MM.1S (cell line): ENCODE results near the gene LMOD1.
"Not testable (repeated sequence)": the region's sequence is repeated elsewhere in the genome, so short reads cannot be mapped to it uniquely, and the experiment has no call there.

Source experiments
- DNase-seq: peaks from one replicate; pipeline ENCODE4 v3.0.0-alpha.2; 2015
- H2AFZ ChIP-seq: fragments of 300-600 bp; sonication (generic); 2 replicates; pipeline ENCODE4 v1.6.0; 2016; ENCODE audit warnings: antibody characterized with exemption, low read length
- H3F3A ChIP-seq: fragments of 300-600 bp; sonication (generic); 2 replicates; pipeline ENCODE4 v1.6.1; 2016; ENCODE audit warnings: mild to moderate bottlenecking, antibody characterized with exemption, low read length, moderate library complexity, mixed read lengths; ENCODE audit not compliant: insufficient read depth
- H3K27ac ChIP-seq: fragments of 300-600 bp; sonication (generic); 2 replicates; pipeline ENCODE4 v1.5.1; 2016; ENCODE audit warnings: mild to moderate bottlenecking, low read length
- H3K27me3 ChIP-seq: fragments of 300-600 bp; sonication (generic); replicated peaks from 2 replicates; pipeline ENCODE4 v1.6.0; 2016; ENCODE audit warnings: low read length; ENCODE audit not compliant: insufficient read depth
- H3K36me3 ChIP-seq: fragments of 300-600 bp; sonication (generic); replicated peaks from 2 replicates; pipeline ENCODE4 v1.6.1; 2016; ENCODE audit warnings: mild to moderate bottlenecking, low read length, mixed read lengths; ENCODE audit not compliant: insufficient read depth
- H3K4me1 ChIP-seq: fragments of 300-600 bp; sonication (generic); 2 replicates; pipeline ENCODE4 v1.6.1; 2016; ENCODE audit warnings: low read length, mixed read lengths
- H3K4me2 ChIP-seq: fragments of 300-600 bp; sonication (generic); 2 replicates; pipeline ENCODE4 v1.6.0; 2016; ENCODE audit warnings: low read depth, low read length
- H3K4me3 ChIP-seq: fragments of 300-600 bp; sonication (generic); 2 replicates; pipeline ENCODE4 v1.5.1; 2016; ENCODE audit warnings: low read length, mixed read lengths
- H3K79me2 ChIP-seq: fragments of 300-600 bp; sonication (generic); 2 replicates; pipeline ENCODE4 v1.6.1; 2016; ENCODE audit warnings: mixed run types, low read length, mixed read lengths
- H3K9ac ChIP-seq: fragments of 300-600 bp; sonication (generic); 2 replicates; pipeline ENCODE4 v1.6.1; 2016; ENCODE audit warnings: low read length, mixed read lengths
- H3K9me2 ChIP-seq: fragments of 300-600 bp; sonication (generic); replicated peaks from 2 replicates; pipeline ENCODE4 v1.6.1; 2016; ENCODE audit warnings: mild to moderate bottlenecking, low read length, mixed read lengths; ENCODE audit not compliant: insufficient read depth
- H3K9me3 ChIP-seq: fragments of 300-600 bp; sonication (generic); replicated peaks from 2 replicates; pipeline ENCODE4 v1.6.1; 2016; ENCODE audit warnings: mild to moderate bottlenecking, low read length, mixed read lengths; ENCODE audit not compliant: insufficient read depth
- H4K20me1 ChIP-seq: fragments of 300-600 bp; sonication (generic); 2 replicates; pipeline ENCODE4 v1.6.1; 2016; ENCODE audit warnings: mild to moderate bottlenecking, low read length, moderate library complexity, mixed read lengths; ENCODE audit not compliant: insufficient read depth
- CTCF ChIP-seq: fragments of 300-600 bp; sonication (generic); IDR thresholded peaks from 2 replicates; pipeline ENCODE4 v1.5.1; 2016; ENCODE audit warnings: antibody characterized with exemption, low read length, mixed read lengths
- EZH2 ChIP-seq: fragments of 300-600 bp; sonication (generic); optimal IDR thresholded peaks from 2 replicates; pipeline ENCODE3; 2017; ENCODE audit warnings: low read depth, mild to moderate bottlenecking, antibody characterized with exemption, low read length, mixed read lengths
- EZH2phosphoT487 ChIP-seq: fragments of 300-600 bp; sonication (generic); IDR thresholded peaks from 2 replicates; pipeline ENCODE4 v1.6.1; 2018; ENCODE audit warnings: antibody characterized with exemption, low read length

Gene LMOD1

DNA sequence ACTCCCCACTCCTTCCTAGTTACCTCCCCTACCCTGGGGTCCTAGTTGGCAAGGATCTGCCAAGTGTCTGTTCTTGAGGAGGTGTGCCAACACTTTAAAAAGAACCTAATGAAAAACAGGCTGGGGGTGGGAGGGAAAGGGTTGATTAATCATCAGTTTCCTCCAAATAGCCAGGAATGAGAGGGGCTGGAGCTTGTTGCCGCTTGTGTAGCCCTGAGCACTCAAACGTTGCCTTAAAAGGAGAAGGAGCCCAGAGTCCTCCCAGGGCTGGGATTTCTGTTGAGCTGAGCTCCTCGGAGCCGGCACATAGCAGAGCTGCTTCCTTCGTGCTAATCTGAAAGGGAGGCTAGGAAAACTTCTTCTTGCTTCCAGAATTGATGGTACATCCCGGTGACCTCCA is 41.8 kb downstream of the LMOD1 start:
- no peak overlapping the region for H3K27ac ChIP-seq

GRCh38 chr1:201903135-201903534 is 43.2 kb downstream of the LMOD1 start:
- no peak overlapping the region for H3K4me2 ChIP-seq
- H3K27ac ChIP-seq = no peak overlapping the region
- no peaks in the 10 kb centered on the region for H3K79me2 ChIP-seq
- no peaks in the 10 kb centered on the region for H3K9me3 ChIP-seq
- H3K36me3 ChIP-seq = no peaks in the 10 kb centered on the region
- H3K4me1 ChIP-seq = 0 out of 2 replicates have a peak, but pooled peaks cover 5% of the 10 kb centered on the region
- no peak for DNase-seq
- TF ChIP-seq EZH2phosphoT487 (no peak), EZH2 (no peak), CTCF (no peak)
- no peak overlapping the region for H3K9ac ChIP-seq
- H3F3A ChIP-seq = no peaks in the 10 kb centered on the region
- no peak overlapping the region for H2AFZ ChIP-seq
- H3K9me2 ChIP-seq = no peaks in the 10 kb centered on the region
- H4K20me1 ChIP-seq = no peaks in the 10 kb centered on the region
- H3K4me3 ChIP-seq = no peak overlapping the region
- no peaks in the 10 kb centered on the region for H3K27me3 ChIP-seq

More for the DNA sequence above, 41.8 kb downstream of the LMOD1 start:
- H3K79me2 ChIP-seq = no peaks in the 10 kb centered on the region
- no peaks in the 10 kb centered on the region for H4K20me1 ChIP-seq
- no peak overlapping the region for H3K9ac ChIP-seq
- no peak overlapping the region for H3K4me2 ChIP-seq
- no peaks in the 10 kb centered on the region for H3F3A ChIP-seq
- DNase-seq = no peak
- no peak overlapping the region for H3K4me3 ChIP-seq
- no peaks in the 10 kb centered on the region for H3K27me3 ChIP-seq
- no peak for TF ChIP-seq CTCF
- TF ChIP-seq EZH2 = no peak
- TF ChIP-seq EZH2phosphoT487 = no peak
- H2AFZ ChIP-seq = no peak overlapping the region
- H3K36me3 ChIP-seq = no peaks in the 10 kb centered on the region
- H3K4me1 ChIP-seq = 0 out of 2 replicates have a peak, but pooled peaks cover 5% of the 10 kb centered on the region
- H3K9me3 ChIP-seq = no peaks in the 10 kb centered on the region
- H3K9me2 ChIP-seq = no peaks in the 10 kb centered on the region

GRCh38 chr1:201902198-201902597 is 44.1 kb downstream of the LMOD1 start:
- no peak overlapping the region for H3K4me3 ChIP-seq
- no peaks in the 10 kb centered on the region for H3K27me3 ChIP-seq
- TF ChIP-seq EZH2 = no peak
- TF ChIP-seq CTCF = no peak
- TF ChIP-seq EZH2phosphoT487 = no peak
- H3K9me2 ChIP-seq = no peaks in the 10 kb centered on the region
- no peak overlapping the region for H2AFZ ChIP-seq
- H3K27ac ChIP-seq = no peak overlapping the region
- H3K4me2 ChIP-seq = no peak overlapping the region
- no peaks in the 10 kb centered on the region for H3K79me2 ChIP-seq
- H3K36me3 ChIP-seq = no peaks in the 10 kb centered on the region
- H3K9ac ChIP-seq = no peak overlapping the region
- no peaks in the 10 kb centered on the region for H3K9me3 ChIP-seq
- DNase-seq = no peak
- H3F3A ChIP-seq = no peaks in the 10 kb centered on the region
- peaks cover 6% of the 10 kb centered on the region for H3K4me1 ChIP-seq
- no peaks in the 10 kb centered on the region for H4K20me1 ChIP-seq

DNA sequence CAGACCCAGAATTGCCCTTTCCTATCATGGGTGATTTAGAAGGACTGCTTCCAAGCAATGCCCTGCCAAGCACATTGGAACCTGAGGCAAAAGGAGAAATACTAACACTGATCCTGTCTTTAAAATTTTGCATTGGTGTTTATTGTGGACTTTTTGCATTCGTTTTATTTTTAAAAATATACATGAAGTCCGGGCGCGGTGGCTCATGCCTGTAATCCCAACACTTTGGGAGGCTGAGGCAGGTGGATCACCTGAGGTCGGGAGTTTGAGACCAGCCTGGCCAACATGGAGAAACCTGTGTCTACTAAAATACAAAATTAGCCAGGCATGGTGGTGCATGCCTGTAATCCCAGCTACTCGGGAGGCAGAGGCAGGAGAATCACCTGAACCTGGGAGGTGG is 45.3 kb downstream of the LMOD1 start:
- not testable (repeated sequence) for DNase-seq, H3K9me3 ChIP-seq, H2AFZ ChIP-seq, H3K27me3 ChIP-seq, H3K36me3 ChIP-seq, H3F3A ChIP-seq, H3K9ac ChIP-seq, H3K27ac ChIP-seq, H3K4me2 ChIP-seq, H3K9me2 ChIP-seq, H4K20me1 ChIP-seq, H3K4me3 ChIP-seq, H3K79me2 ChIP-seq
- peaks cover 18% of the 10 kb centered on the region for H3K4me1 ChIP-seq
